Esophagus squamous epithelium (tissue), 5 donors: ENCODE data around the gene WDR45. TPM values are rescaled to one million over a fixed set of nuclear protein-coding genes. Genes with fewer than 3 reads are reported as not detected.
"Not testable (repeated sequence)": the region's sequence is repeated elsewhere in the genome, so short reads cannot be mapped to it uniquely, and the experiment has no call there.

Source experiments
- DNase-seq: peaks from one replicate; lab custom pipeline; 2025; lab: John Stamatoyannopoulos, UW
- H3K27ac ChIP-seq, 4 donors: fragments of 200-600 bp; sonication (generic); one replicate each; pipeline ENCODE4 v1.5.1; 2016 to 2019; ENCODE audit warnings: mild to moderate bottlenecking in 1 of 4
- H3K27me3 ChIP-seq, 4 donors: fragments of 200-600 bp; sonication (generic); 1 replicate in 3 of 4; 2 replicates in 1 of 4; pipeline versions ENCODE4 v1.5.1 to v1.6.0; 2017 to 2021; ENCODE audit warnings: antibody characterized with exemption in 1 of 4
- H3K36me3 ChIP-seq, 3 donors: fragments of 200-600 bp; sonication (generic); one replicate each; pipeline ENCODE4 v1.5.1; 2016 to 2019
- H3K4me1 ChIP-seq, 3 donors: fragments of 200-600 bp; sonication (generic); one replicate each; pipeline ENCODE4 v1.5.1; 2017 to 2019
- H3K4me3 ChIP-seq, 4 donors: fragments of 200-600 bp; sonication (generic); 1 replicate in 3 of 4; 2 replicates in 1 of 4; pipeline ENCODE4 v1.5.1; 2016 to 2019; ENCODE audit warnings: mild to moderate bottlenecking in 2 of 4, moderate library complexity in 1 of 4
- H3K9me3 ChIP-seq, 3 donors: fragments of 200-600 bp; sonication (generic); one replicate each; pipeline ENCODE4 v1.5.1; 2016 to 2019
- POLR2A ChIP-seq, 4 donors: fragments of 450-650 bp; IDR thresholded peaks; one replicate each; pipeline ENCODE4 v1.6.1; 2017; ENCODE audit warnings: antibody characterized with exemption in 4 of 4, mild to moderate bottlenecking in 4 of 4, moderate library complexity in 3 of 4
- WGBS, 2 donors: methylation state at CpG; one replicate each; pipeline ENCODE4 v1.1.5; 2018; 5-methylcytosine and 5-hydroxymethylcytosine counted together
- intact Hi-C: fragments of 100-400 bp; cut with DNase I; formaldehyde crosslinking; loops from one replicate; pipeline ENCODE4 v1.15.0; 2022
- total RNA-seq, 4 donors: library from RNA; depleted of rRNA; stranded (reverse); fragments of >200 nt; gene quantifications; one replicate each; pipeline ENCODE4 v1.1.0, GENCODE V29; 2016
- TF ChIP-seq, protein P1 (sequence below), 6 experiments: fragments of 450-650 bp in 4 of 6; fragments of 200-600 bp in 2 of 6; sonication (generic) in 2 of 6; IDR thresholded peaks; one replicate each; pipeline ENCODE4 v1.5.1; 2016 to 2019; ENCODE audit warnings: antibody characterized with exemption in 6 of 6, mild to moderate bottlenecking in 4 of 6, moderate library complexity in 4 of 6
- donor health status: DM: yes; HTN: yes; CAD: no.

The WDR45 gene
- 10 to 100 TPM; 30.1 to 78.0 (median 37.0) TPM for total RNA-seq

DNA sequence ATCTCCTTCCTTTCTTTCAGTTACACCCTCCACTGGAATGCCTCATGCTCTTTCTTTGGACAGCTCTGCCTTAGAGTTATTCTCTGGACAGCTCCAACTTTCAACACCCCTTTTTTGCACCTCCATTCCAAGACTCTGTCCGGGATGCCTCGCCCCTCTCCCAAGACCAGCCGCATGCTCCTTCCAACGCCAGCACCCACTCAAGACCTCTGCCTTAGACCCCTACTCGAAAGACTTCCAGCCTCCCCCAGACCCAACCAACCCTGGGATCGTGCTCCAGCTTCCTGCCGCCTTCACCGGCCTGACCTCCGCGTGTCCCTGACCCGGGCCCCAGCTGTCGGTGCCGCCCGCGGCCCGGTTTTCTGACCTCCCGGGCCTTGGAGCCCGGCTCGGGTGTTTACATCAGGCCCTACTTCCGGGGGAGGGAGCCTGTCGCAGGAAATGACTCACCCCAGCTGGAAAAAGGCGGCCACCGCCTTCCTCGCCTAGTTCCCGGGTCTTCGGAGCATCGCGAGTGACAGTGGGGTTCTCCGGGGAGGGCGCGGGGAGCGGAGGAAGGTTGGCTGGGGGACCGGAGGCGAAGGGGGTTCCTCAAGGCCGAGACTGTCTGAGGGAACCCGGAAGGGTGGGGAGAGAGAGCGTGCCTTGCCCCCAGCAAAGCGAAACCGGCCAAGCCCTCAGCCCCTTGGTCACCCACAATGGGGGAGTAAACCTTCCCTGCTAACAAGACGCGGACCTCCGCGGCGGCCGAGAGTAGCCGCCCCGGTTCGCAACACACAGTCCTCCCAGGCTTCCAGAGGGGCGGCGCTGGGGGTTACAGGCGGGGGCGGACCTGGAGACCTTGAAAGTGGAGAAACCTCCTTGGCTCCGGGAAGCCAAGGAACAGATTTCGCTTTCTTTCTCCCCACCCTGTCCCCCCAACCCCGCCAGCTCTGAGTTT lies at the start of gene WDR45:
WDR45 (minus strand) TSS at position 399 of the 940 bp plus-strand sequence. CDS start 1,792 bp downstream, outside the sequence.
- no peaks in the 10 kb centered on the region for H3K9me3 ChIP-seq
- H3K36me3 ChIP-seq = peaks cover 0 to 31% (median 0%) of the 10 kb centered on the region in 3 donors
- 0 to 40% methylated on average over 5 to 22 of the region's 55 CpGs for WGBS, 2 donors
- H3K4me3 ChIP-seq = peak within 1 kb of the TSS; percentile 52 to 74 (median 72)
- H3K27me3 ChIP-seq = no peaks in the 10 kb centered on the region
- intact Hi-C loops = no loop called here
- H3K27ac ChIP-seq = peak within 1 kb of the TSS; percentile 93 to 96 (median 96)
- peaks cover 3 to 13% (median 6%) of the 10 kb centered on the region in 3 donors for H3K4me1 ChIP-seq
- TF ChIP-seq, protein P1, sequence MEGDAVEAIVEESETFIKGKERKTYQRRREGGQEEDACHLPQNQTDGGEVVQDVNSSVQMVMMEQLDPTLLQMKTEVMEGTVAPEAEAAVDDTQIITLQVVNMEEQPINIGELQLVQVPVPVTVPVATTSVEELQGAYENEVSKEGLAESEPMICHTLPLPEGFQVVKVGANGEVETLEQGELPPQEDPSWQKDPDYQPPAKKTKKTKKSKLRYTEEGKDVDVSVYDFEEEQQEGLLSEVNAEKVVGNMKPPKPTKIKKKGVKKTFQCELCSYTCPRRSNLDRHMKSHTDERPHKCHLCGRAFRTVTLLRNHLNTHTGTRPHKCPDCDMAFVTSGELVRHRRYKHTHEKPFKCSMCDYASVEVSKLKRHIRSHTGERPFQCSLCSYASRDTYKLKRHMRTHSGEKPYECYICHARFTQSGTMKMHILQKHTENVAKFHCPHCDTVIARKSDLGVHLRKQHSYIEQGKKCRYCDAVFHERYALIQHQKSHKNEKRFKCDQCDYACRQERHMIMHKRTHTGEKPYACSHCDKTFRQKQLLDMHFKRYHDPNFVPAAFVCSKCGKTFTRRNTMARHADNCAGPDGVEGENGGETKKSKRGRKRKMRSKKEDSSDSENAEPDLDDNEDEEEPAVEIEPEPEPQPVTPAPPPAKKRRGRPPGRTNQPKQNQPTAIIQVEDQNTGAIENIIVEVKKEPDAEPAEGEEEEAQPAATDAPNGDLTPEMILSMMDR (IDR thresholded peaks at IDR 0.05) = no peak
- peak in 3 of 4 donors; percentile 17 to 72 (median 63) for TF ChIP-seq POLR2A (IDR thresholded peaks at IDR 0.05)
- no peak for DNase-seq

DNA sequence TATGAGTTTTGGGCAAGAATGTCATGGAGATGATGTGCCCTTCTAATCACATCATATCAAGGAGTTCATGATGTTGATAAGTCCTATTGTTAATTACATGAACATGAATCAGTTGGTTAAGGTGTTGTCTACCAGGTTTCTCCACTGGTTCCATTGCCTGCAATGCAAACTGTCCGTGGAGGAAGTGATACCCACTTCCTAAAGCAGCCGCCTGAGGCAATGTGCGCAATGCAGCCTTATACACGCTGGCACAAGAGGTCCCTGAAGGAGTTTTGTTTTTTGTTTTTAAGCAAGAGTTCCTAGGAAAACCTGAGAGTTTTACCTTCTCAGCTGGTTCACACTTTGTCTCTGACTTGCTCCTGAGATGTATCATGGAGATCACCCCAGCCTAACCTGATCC lies 49.7 kb upstream of the WDR45 start:
- WGBS, 2 donors = 85% methylated on average over 4 of the region's 4 CpGs; no CpG with 5 or more reads in 1 of the 2 donors
- Histone ChIP-seq H3K27me3 (no peaks in the 10 kb centered on the region), H3K4me1 (no peaks in the 10 kb centered on the region), H3K27ac (no peak overlapping the region), H3K4me3 (no peak overlapping the region), H3K36me3 (no peaks in the 10 kb centered on the region), H3K9me3 (no peaks in the 10 kb centered on the region)
- intact Hi-C loops = no loop called here
- DNase-seq = no peak
- TF ChIP-seq, protein P1 (IDR thresholded peaks at IDR 0.05) = no peak
- TF ChIP-seq POLR2A (IDR thresholded peaks at IDR 0.05) = no peak

DNA sequence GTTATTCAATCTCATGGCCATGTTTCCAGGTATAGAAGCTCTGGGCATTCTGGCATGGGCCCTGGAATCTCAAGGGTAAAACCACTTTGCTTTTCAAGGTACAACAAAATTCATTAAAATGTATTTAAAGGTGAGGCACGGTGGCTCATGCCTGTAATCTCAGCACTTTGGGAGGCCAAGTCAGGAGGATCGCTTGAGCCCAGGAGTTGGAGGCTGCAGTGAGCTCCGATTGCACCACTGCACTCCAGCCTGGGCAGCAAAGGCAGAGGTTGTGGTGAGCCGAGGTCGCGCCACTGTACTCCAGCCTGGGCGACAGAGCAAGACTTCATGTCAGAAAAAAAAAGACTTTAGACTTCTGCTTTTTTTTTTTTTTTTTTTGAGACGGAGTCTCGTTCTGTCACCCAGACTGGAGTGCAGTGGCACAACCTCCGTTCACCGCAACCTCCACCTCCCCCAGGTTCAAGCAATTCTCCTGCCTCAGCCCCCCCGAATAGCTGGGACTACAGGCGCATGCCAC lies 48.1 kb upstream of the WDR45 start:
- intact Hi-C loops, H3K9me3 ChIP-seq, H3K4me3 ChIP-seq, DNase-seq, H3K36me3 ChIP-seq, H3K27me3 ChIP-seq, H3K27ac ChIP-seq, H3K4me1 ChIP-seq: not testable (repeated sequence)
- 70 to 81% methylated on average over 9 to 11 of the region's 13 CpGs for WGBS, 2 donors

DNA sequence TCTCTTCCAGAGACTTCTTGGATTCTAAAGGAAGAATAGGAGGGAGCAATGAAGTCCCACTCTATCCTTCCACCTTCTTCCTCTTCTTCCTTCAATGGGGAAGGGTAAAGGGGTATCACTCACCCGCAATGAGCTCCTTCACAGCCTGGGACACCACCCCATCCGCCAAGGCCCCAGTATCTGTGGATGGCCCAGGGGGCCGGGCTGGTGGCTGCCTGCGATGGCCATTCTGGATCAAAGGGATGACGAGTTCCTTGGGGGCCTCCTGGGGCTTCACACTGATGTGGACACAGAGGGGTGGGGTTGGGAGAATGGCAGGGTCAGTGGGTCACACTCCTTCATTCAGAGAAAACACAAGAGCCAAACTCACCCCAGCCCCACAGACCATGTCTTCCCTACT lies 42.8 kb upstream of the WDR45 start:
- WGBS, 2 donors = 84 to 100% methylated on average over 4 to 5 of the region's 5 CpGs

DNA sequence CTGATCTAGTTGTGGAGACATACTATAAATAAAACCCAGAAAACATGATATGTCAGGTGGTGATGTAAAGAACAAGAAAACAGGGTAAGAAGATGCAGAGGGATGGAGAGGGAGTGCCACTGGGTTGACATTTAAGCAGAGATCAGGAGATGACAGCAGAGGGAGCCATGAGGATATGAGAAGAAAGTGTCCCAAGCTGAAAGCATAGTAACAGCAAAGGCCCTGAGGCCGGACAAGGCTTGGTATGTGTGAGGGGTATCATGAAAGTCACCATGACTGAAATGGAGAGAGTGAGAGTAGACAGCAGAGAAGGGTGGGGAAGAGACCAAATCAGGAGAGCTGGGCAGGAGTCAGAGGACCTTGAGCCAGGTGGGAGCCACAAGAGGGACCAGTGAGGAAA lies 40.4 kb upstream of the WDR45 start:
- Histone ChIP-seq H3K9me3 (no peaks in the 10 kb centered on the region), H3K27me3 (no peaks in the 10 kb centered on the region), H3K4me1 (peaks cover 3 to 13% (median 3%) of the 10 kb centered on the region in 3 donors), H3K4me3 (no peak overlapping the region), H3K27ac (no peak overlapping the region), H3K36me3 (peaks cover 0 to 62% (median 6%) of the 10 kb centered on the region in 3 donors)
- DNase-seq = no peak
- intact Hi-C loops = no loop called here
- TF ChIP-seq, protein P1 (IDR thresholded peaks at IDR 0.05) = no peak
- TF ChIP-seq POLR2A (IDR thresholded peaks at IDR 0.05) = no peak
- 50 to 63% methylated on average over 1 of the region's 1 CpG for WGBS, 2 donors

More for the DNA sequence above, 42.8 kb upstream of the WDR45 start:
- peak overlapping the region in 3 of 4 donors; percentile 72 to 78 (median 74) for H3K4me3 ChIP-seq
- no peaks in the 10 kb centered on the region for H3K27me3 ChIP-seq
- no peaks in the 10 kb centered on the region for H3K9me3 ChIP-seq
- TF ChIP-seq, protein P1 (IDR thresholded peaks at IDR 0.05) = no peak
- no peak for TF ChIP-seq POLR2A (IDR thresholded peaks at IDR 0.05)
- intact Hi-C loops = no loop called here
- peaks cover 0 to 38% (median 6%) of the 10 kb centered on the region in 3 donors for H3K36me3 ChIP-seq
- H3K27ac ChIP-seq = no peak overlapping the region
- DNase-seq = no peak
- peaks cover 3 to 13% (median 3%) of the 10 kb centered on the region in 3 donors for H3K4me1 ChIP-seq
